ENCODE measurements around the gene ARCN1. TPM values are rescaled to one million over a fixed set of nuclear protein-coding genes. Genes with fewer than 3 reads are reported as not detected.

ARCN1 gene
- total RNA-seq, 4 donors from 2014 or later, result 103 to 157 (median 112) TPM

GRCh38 chr11:118622376-118623268 is 50.4 kb downstream of the ARCN1 start:
- no peaks in the 10 kb centered on the region for H3K27me3 ChIP-seq
- peaks cover 7 to 10% of the 10 kb centered on the region in 2 donors for H3K36me3 ChIP-seq
- no peak for TF ChIP-seq CTCF (IDR thresholded peaks at IDR 0.05)
- peak in 1 of 2 donors; percentile 29 for TF ChIP-seq POLR2A (IDR thresholded peaks at IDR 0.05)
- peaks cover 38 to 81% of the 10 kb centered on the region in 2 donors for H3K4me1 ChIP-seq
- H3K9me3 ChIP-seq, result no peaks in the 10 kb centered on the region
- H3K4me3 ChIP-seq (replicated peaks in 1 of 3), result peak overlapping the region in 1 of 3 donors; percentile 30
- intact Hi-C loops (cut with DNase I), result no loop called here
- WGBS, 2 donors, result 7 to 29% methylated on average over 7 to 9 of the region's 9 CpGs
- DNase-seq, result peak; percentile 89 to 92
- H3K27ac ChIP-seq, result peak overlapping the region; percentile 75 to 94 (median 93)

GRCh38 chr11:118623269-118623655 is 51.1 kb downstream of the ARCN1 start:
- WGBS, 2 donors, result 40 to 41% methylated on average over 3 to 4 of the region's 4 CpGs
- Histone ChIP-seq H3K4me1 (peaks cover 38 to 74% of the 10 kb centered on the region in 2 donors), H3K27ac (peak overlapping the region; percentile 75 to 94 (median 93)), H3K27me3 (no peaks in the 10 kb centered on the region), H3K9me3 (no peaks in the 10 kb centered on the region), H3K4me3 (replicated peaks in 1 of 3) (no peak overlapping the region), H3K36me3 (peaks cover 12 to 16% of the 10 kb centered on the region in 2 donors)
- TF ChIP-seq POLR2A (IDR thresholded peaks at IDR 0.05) (no peak), CTCF (IDR thresholded peaks at IDR 0.05) (no peak)
- intact Hi-C loops (cut with DNase I), result no loop called here
- DNase-seq, result peak; percentile 75 to 85

DNA sequence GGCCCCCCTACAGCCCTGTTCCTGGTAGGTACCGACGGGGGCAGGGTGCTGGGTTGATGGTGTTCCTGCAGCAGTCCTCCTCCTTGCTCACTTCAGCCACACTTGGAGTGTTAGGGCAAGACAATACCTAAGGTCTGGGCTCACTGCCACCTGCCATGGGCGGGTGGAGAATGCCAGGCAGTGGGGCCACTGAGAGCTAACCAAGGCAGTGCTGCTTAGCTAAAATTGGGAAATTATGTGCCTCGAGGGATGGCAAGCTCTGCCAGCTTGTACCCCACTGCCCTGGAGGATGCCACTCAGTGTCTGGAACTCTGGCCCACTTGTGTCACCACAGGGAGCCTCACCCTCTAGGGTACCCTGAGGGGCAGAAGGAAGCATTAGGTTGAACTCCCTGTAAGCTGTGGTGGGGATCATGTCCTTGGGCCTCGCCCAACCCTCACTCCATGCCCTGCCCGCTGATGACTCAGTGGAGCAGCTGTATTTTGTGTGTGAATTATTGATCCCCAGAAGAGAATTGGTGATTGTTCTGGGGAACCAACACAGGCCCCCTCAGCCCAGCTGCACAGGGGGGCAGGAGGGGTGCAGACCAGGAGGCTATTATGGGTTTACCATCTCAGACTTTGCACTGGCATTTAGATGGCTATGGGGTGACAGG is 53.0 kb downstream of the ARCN1 start:
- H3K27me3 ChIP-seq, result no peaks in the 10 kb centered on the region
- 44 to 81% methylated on average over 4 of the region's 6 CpGs for WGBS, 2 donors
- peak; percentile 88 to 90 for DNase-seq
- intact Hi-C loops (cut with DNase I), result no loop called here
- H3K36me3 ChIP-seq, result peaks cover 12 to 21% of the 10 kb centered on the region in 2 donors
- H3K9me3 ChIP-seq, result no peaks in the 10 kb centered on the region
- no peak overlapping the region for H3K4me3 ChIP-seq (replicated peaks in 1 of 3)
- peaks cover 38 to 58% of the 10 kb centered on the region in 2 donors for H3K4me1 ChIP-seq
- TF ChIP-seq POLR2A (IDR thresholded peaks at IDR 0.05) (no peak), CTCF (IDR thresholded peaks at IDR 0.05) (no peak)
- H3K27ac ChIP-seq, result peak overlapping the region; percentile 27 to 94 (median 36)

DNA sequence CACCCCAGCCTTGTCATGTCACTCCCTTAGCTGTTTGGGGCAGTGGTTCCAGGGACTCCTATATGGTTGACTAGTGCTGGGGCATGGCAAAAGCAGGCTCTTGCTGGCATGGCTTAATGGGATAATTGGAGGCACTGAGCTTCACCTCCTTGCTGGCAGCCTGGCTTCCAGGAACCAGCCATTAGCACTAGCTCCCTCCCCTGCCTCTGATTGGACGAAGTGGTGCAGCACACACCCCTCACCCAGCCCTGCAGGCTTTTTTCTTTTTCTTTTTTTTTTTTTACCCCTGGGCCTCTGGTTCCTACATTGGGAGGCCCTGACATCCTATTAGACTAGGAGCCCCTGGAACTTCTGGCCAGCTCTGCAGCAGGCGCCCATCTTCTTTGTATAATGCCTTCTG is 53.8 kb downstream of the ARCN1 start:
- H3K36me3 ChIP-seq, result peaks cover 12 to 21% of the 10 kb centered on the region in 2 donors

More for the DNA sequence above, 53.8 kb downstream of the ARCN1 start:
- intact Hi-C loops (cut with DNase I), result no loop called here
- no peaks in the 10 kb centered on the region for H3K9me3 ChIP-seq
- H3K27ac ChIP-seq, result no peak overlapping the region
- H3K4me3 ChIP-seq (replicated peaks in 1 of 3), result no peak overlapping the region
- TF ChIP-seq POLR2A (IDR thresholded peaks at IDR 0.05) (no peak), CTCF (IDR thresholded peaks at IDR 0.05) (no peak)
- no peaks in the 10 kb centered on the region for H3K27me3 ChIP-seq
- DNase-seq, result no peak
- WGBS, 2 donors, result 89 to 94% methylated on average over 2 of the region's 2 CpGs
- H3K4me1 ChIP-seq, result peaks cover 31 to 50% of the 10 kb centered on the region in 2 donors
